SKM-1 (cell line): ENCODE measurements around the gene PLLP.

ENCODE experiments used
- DNase-seq: peaks from one replicate; lab custom pipeline; 2025; ENCODE audit not compliant: unreplicated experiment; lab: John Stamatoyannopoulos, UW

Gene PLLP

DNA sequence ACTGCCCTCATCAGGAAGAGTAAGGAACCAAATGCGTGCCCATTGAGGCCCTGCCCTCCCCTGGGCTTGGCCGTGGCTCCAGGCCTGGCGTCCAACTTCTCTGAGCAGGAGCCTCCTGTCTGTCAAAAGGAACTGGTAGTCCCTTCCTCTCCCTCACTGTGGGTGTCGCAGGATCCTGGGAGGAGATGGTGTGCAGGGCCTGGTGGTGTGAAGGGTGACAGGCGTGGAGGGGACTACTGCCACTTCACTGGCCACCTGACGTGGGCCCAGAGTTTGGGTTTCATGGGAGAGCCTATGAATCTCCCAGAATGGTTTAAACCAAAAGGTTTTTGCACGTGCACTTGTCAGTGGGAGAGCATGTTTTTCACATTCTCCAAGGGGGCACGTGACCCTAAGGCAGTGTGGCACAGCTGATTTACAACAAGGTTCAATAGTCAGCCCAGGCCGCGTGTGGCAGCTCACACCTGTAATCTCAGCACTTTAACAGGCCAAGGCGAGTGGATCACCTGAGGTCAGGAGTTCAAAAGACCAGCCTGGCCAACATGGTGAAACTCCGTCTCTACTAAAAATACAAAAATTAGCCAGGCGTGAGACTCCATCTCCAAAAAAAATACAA is 26.9 kb downstream of the PLLP start:
- DNase-seq, result no peak

DNA sequence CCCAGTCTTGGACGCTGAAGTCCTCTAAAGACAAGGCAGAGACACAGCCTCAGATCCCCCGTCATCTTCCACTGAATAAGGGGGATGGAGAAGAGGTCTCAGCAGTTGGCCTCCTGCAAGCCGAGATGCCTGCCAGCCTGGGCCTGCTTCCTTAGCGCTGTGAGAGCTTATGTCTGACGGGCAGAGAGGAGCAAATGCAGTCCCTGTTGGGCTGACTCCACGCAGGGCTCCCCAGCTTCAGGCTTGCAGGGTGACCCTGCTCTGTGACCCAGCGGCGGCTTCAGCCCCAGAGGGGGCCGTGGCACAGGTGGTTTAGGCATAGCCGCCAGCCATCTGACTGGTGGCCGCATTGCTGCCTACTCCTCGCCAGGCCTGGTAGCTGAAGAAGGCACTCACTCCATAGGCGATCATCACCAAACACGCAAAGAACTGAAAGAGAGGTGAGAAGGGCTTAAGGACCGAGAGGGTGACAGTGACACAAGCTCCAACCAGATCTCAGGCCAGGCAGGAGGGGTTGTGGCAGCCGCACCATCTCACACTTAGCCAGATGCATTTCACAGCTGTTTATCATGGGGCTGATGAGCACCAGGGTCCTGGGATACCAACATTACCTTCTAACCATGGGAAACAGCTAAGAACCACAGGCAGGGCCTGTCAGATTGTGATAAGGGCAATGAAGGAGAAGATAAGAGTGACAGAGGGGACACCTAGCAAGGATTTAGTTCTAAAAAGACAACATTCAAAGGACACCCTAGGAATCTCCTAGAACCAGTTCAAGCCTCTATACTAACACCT is 27.7 kb downstream of the PLLP start:
- DNase-seq, result no peak

DNA sequence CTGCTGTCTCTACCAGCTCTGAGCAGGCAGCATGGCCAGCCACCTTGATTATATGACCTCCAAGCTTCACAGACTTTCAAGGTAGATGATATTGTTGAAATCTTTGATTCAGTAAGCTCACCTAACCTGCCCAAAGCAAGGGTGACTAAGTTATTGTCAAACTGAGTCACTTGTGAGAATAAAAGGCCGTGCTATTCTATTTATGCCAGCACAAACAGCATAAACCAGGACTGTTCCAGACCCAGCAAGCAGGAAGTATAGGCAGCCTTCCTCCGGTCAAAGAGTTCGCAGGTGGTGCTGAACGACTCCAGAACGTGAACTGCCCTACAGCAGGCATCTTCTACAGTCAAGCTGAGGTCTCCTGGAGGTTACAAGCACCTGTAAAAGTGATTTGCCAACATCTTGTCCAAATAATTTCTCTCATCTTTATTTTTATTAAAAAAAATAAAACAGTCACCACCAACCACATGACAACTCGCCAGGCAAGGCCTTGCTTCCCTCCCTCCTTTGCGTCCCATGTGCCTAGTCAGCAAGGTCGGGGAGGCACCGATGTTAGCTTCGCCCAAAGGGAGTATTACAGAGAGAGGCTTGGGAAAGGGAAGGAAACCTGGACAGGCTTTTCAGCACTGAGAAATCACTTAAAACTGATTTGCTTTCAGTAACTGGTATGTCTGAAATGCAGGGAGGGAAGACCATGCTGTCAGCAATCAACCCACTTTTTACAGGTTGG is 28.6 kb downstream of the PLLP start:
- DNase-seq, result no peak

DNA sequence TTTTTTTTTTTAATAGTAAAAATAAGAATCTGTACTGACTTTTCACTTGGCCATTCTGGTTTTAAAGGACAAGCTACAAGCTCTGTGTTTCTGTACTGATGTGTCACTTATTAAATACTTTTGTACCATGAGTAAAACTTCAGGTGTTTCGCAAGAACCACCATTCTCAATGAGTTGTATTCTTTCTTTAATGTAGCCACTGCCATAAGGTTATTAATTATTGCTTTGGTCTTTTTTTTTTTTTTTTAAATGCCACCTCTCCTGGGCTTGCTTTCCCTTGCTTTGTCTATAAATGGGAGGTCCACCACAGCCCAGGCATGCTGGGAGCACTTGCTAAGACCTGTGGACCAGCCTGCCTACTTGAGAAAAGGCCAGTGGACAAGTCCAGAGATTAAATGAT is 31.0 kb downstream of the PLLP start:
- DNase-seq, result no peak

DNA sequence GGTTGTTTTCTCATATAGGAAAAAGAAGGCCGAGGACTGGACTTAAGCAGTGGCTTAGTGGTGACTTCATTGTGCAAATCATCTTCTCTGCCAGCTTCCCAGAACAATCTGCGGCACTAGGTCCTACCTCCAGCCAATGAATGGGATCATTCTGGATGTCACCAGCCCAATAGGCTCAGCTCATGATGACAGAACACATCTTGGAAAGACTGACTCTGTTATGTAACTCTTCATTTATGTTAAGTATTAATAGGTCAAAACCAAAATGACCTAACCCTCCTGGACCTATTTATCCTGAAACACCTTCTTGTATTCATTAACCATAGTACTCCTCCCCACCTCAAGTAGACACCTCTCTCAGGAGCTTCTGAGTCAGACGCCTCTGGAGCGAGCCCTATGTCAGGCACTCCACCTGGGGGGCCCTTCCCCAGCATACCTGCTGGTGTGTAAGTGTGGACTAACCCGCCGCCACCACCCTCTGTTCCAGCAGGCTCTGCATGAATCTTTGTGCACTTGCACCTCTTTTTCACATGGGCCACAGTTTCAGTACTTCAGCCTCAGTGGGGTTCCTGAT is 32.2 kb downstream of the PLLP start:
- DNase-seq, result no peak

DNA sequence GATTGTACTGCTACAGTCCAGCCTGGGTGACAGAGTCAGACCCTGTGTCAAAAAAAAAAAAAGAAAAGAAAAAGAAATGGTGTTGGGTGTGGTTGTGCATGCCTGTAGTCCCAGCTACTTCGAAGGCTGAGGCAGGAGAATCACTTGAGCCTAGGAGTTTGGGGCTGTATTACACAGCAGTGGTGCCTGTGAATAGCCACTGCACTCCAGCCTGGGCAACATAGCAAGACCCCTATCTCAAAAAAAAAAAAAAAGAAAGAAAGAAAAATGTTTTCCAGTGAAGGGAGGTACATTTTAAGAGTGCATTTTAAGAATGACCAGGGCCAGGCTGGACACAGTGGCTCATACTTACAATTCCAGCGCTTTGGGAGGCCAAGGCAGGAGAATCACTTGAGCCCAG is 33.1 kb downstream of the PLLP start:
- no peak for DNase-seq

DNA sequence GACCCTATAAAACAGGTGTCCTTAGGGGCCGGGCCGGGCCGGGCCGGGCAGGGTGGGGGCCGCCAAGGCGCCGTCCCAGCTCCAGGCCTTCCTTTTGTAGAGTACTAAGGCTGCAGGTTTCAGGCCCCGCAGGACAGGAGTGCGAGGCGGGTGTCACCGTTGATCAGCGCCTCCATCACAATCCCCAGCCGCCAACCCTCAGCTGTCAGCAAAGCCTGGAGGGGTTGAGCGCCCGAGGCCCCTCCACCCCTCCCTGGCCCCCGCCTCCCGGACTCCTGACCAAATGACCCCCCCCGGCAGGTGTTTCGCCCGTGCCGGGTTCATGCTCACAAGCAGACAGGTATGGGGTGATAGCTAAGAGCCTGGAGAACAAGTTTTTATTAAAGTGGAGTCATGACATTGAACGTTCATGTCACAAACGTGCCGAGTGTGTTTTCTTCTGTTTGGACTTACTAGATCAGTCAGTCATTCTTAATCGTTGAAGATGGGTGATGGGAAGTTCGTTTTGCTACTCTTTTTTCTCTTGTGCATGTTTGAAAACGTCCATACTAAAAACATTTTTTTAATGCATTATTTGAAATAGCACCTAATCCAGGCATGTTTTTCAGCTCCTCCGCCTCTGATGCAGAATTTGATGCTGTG is 38.9 kb downstream of the PLLP start:
- DNase-seq, result no peak

DNA sequence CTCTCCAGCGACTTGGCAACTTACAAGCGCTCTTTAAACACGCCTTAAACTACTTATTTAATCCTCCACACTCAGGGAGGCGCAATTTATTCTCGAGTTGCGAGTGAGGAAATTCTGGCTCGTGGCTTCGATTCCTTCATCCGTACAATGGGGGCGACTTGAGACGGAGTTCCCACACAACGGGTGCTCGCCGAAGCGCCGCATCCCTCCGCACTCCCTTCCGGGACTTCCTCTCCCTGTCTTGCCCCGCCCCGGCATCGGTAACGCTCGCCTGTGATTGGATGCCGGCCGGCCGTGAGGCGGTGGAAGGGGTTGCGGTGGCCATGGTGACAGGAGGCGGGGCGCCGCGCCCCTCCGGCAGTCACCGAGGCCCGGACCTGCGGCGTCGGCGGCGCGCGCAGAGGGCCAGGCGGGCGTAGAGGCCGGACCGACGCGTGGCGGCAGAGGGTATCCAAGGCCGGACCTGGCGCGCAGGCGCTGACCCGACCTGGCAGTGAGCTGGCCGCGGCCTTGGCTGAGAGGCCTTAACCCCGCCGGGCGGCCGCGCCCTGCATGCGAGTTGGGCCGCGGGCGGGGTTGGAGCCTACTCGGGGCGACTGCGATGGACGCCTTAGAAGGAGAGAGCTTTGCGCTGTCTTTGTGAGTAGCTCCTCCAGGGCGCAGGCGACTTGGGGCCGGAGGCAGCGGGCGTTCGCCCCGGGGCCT is 39.6 kb downstream of the PLLP start, which contains the start of gene ARL2BP:
ARL2BP (plus strand) TSS at position 493 of the 705 bp plus-strand sequence; CDS start at position 602, 109 bp downstream.
- peak; percentile 95 for DNase-seq

DNA sequence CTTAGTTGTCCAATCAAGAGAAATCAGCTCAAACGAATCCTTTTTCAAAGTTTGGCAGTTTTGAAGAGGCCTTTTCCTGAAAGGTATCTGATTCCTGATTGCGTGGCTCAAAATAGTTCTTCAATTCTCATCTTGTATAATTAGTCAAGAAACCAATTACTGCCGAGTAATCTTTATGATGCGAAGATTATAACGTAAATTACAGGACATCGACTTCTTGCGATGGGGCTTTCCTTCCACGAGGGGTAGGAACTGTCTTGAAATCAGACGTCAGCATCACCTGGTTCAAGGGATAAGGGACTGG is 40.1 kb downstream of the PLLP start:
- no peak for DNase-seq

DNA sequence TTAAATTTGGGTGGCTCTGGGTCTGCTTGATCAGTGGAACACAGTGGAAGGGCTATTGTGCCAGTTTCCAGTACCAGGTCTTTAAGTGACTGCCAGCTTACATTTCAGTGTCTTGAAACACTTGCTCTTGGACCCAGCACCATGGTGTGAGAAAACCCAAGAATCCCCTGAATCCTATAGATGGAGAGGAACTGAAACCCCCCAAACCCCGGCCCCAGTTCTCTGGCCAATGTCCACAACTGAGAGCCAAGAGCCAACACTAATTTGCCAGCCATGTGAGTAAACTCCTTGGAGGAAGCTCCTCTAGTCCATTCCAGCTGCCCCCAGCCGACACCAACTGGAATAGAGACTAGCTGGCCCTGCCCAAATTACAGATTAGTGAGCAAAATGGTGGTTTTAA is 41.8 kb downstream of the PLLP start:
- no peak for DNase-seq

DNA sequence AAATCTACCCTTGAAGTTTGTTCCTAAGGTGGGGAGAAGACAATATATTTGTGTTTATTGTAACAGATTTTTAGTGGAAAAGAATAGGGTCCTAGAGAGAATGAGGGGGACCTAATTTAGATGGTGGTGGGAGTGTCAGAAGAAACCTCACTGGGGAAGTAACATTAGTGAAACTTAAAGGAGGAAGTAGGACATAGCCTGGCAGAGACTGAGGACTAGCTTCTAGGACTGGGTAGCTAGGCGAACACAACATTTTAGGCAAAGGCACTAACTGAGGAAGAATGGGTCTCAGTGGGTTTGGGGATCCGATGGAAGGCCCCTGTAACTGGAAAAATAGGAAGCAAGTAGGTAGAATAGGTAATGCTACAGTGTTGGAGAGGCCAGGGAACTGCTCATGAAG is 43.6 kb downstream of the PLLP start:
- peak; percentile 69 for DNase-seq

DNA sequence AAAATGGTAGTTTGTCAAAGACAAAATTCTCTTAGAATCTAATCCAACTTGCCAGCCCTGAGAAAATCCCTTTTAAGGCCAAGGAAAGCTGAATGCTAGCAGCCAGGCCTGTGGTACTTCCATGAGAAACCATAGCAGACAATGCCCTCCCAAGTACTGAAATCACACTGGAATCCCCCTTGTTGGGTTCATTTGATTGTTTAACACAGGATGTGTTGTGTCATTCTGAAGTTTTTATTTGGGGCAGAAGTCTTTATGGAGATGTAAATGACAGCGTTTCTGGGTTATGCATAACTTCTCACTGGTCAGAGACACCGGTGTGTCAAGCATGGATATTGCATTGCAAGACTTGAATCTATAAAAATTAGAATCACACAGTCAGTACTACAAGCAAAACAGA is 45.4 kb downstream of the PLLP start:
- no peak for DNase-seq

DNA sequence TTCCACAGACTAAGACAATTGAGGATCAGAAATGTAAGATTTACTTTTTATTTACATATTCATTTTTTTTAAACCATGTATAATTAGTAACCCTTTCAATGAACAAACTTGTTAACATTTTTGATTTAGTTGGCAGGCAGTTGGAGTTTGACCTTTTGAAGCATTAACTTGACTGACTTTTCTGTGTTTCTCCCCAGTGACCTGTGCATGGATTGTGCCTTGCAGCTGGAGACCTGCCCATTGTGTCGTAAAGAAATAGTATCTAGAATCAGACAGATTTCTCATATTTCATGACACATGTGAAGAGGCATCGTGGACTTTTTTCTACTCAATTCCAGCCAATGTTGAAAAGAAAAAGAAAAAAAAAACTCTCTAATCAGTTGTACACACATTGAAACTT is 45.8 kb downstream of the PLLP start:
- no peak for DNase-seq

DNA sequence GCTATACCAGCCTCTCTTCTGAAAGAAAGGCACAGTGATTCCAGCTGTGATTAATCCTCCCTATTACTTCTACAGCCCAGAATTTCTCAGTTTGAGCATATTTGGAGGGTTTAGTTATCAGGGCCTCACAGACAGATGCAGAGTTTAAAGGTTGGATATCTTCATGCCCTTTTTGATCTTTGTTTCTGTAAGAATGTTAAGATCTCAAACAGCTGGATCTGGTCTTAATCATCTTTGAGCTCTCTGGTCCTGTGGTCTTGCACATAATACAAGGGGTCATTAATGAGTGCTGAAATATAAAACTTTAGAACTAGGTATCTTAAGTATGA is 48.5 kb downstream of the PLLP start:
- no peak for DNase-seq

DNA sequence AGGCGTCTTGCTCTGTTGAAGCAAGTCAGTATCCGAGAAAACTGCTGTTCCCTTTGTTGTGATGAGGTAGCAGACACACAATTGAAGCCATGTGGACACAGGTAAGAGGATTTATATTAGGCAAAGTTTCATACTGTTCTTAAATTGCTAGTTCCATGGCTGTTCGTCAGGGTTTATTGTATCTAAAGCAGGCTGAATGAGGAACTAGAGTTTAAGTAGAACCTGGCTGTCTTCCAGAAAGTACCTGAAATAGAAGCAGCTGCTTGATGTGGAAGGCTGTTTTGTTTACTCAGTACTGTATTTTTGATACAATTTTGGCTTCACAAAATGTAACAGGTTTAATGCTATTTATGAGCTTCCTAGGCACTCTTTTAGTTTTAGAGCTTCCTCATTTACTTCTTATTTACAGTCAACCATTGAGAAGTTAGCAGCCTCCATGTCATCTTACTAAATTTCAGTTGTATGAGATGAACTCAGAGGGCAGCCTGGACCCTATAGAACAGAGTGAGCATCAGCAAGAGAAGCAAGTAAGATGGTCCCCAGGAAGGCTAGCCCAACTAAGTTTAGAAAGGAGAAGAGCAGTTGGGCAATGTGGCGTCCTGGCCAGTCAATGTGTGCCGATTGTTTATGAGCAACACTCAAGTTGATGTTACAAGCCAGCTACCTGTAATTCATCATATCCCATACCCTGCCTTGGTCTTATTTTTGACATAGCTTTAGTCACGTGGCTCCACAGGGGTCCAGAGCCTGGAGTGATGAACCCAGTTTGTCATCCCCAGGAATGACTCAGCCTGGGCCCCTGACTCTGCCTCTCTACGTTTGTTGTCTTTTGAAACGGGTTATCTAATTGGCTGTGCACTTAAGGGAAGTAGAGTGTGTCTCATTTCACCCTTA is 49.1 kb downstream of the PLLP start:
- DNase-seq, result no peak

DNA sequence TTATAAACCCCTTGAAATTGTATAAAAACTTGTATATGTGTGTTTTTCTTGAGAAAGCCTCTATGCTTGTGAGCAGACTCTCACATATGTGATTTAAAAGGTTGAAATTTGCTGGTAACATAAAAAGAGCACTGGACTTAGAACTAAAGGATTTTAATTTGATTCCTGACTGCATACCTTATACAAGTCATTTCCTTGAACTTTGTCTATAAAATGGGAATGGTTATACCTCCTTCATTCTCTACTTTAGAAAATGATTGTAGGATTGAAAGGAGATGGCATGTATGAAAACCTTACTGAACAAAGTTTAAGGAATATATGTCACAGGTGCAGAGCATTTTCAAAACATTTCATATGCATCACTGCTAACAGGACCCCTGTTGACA is 49.8 kb downstream of the PLLP start:
- DNase-seq, result no peak

DNA sequence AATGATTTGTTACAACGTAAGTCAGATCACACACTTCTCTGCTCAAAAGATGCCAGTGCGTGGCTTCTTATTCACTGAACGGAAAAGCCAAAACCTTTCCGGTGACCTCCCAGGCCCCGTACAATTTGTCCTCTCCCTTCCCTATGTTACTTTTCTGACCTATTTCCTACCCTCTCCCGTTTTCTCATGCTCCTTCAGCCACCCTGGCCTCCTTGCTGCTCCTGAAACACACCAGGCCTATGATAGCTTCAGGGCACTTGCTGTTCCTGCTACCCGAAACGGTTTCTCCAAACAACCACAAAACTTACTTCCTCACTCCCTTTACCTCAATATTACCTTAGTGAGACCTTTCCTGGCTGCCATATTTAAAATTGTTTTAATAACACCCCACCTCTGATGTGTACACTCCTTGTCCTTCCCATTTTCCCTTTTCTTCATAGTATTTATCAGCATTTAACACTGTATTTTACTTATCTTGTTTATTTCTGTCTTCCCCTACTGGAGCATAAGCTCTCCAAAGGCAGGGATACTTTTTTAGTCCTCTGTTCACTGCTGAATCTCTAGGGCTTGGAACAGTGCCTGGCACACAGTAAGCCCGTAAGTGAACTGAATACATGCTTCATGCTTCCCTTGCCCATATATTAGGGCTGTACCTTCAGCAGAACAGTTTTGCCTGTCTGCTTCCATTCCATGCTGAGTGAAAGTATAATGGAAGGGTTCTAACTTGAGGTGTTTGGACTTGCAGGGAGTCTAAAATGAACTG is 50.3 kb downstream of the PLLP start:
- no peak for DNase-seq

DNA sequence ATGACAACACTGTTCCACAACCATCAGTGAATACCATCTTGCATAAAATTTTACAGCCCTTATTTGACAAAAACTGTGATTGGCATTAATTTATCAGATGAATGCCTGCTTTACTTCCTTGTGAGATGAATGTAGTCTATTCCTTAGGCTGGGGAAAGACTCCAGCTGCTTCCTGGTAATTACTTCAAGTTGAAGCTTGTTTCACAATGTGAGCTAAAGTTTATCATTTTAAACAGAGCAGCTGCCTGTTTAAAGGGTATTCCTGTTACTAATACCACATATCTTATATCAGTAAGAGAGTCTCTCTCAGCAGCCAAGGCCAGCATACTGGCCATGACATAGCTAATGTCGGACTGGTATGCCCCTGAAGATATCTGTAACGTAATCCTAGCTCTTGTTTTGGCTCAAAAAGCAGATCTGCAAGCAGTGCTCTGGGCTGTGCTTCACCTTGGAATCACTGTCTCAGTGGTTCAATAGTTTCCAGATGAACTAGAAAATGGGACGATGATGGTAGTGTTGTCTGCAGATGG is 52.6 kb downstream of the PLLP start:
- DNase-seq, result no peak

DNA sequence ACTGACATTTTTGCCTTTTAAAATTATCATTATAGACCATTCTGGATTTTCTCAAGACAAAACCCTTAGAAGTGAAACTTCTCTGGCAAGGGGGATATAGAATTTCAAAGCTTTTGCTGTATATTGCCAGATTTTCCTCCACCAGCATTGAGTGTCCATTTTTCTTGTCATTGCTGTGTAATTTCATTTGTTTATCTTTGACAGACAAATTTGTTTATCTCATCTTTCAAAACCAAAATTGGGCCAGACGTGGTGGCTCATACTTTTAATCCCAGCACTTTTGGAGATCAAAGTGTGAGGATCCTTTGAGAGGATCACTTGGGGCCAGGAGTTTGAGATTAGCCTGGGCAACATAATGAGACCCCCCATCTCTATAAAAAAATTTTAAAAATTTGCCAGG is 55.4 kb downstream of the PLLP start:
- no peak for DNase-seq
